Activated T-helper 1 cell treated with Interleukin-2 at 50 U/mL for 16 hours (primary cell): Measurements from ENCODE around the gene FAM72A.
"Not testable (repeated sequence)": the region's sequence is repeated elsewhere in the genome, so short reads cannot be mapped to it uniquely, and the experiment has no call there.

Experiments
- DNase-seq: peaks from one replicate; pipeline ENCODE4 v3.0.0-alpha.2; 2020; ENCODE audit warnings: low read depth

Gene FAM72A

DNA sequence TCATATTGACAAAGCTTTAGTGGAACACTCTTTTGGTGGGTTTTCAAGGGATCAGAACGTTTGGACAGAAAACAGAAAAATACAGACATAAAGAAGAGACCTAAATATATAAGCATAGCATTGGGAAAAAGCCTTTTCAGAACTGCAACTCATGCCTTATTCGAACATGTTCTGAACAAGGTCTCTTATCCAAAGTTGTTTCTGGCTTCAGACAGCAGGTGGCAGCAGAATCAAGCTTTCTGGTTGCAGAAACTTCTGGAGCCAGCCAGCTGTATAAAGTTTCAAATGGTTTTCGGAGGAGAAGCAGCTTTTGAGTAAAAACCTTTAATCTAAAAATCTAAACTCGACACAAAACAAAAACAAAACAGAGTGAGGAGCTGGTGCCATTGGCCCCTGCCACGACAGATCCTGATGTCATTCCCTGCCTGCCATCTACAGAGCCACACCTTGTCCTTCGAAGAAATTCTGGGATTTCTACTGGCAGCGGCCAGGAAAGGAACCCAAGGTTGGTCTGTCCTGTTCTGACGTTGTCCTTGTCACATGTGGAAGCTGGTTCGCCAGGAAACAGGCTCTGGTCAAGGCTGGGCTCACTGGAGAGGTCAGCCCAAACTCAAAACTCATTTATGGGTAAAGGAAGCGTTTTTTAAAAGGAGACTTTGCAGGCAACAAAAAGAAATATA lies 35.1 kb downstream of the FAM72A start:
- not testable (repeated sequence) for DNase-seq

DNA sequence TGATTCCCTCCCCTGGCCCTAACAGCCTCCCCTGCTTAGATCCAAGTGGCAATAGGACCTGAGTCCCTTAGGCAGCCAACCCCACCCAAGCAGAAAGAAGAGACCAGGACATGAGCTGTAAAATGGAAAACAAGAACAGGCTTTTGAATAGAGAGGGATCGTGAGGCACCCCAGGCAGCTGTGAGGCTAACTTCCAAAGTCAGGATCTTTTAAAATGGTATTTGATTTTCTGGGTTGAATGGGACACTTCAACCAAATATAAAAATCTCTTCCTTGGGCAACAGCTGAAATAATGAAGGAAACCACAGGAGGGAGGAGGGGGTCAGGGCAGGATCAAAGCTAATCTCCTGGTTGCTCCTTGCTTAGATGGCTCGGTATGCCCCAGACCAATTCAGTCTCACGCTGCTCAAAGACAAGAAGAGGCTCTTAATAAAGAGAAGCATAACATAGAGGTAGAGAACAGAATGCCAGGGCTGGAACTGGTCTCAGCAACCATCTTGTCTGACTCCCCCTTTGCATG lies 56.8 kb downstream of the FAM72A start:
- no peak for DNase-seq

DNA sequence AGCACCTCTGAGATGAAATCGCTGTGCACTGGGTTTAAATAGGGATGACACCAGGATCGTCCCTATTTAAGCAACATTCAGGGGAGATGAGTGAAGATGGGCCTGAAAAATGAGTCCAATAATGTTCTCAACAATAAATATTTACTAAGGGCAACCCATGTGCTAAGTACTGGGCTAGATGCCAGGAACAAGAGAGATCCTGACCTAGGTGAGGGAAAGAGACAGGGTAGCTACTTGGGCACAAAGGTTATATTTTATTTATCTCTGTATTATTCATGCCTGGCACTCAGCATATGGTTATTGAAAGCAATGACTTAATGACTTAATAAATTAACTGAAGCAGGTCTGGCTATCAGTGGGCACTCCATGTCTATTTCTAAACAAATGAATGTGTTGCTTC lies 58.0 kb downstream of the FAM72A start:
- DNase-seq: no peak

DNA sequence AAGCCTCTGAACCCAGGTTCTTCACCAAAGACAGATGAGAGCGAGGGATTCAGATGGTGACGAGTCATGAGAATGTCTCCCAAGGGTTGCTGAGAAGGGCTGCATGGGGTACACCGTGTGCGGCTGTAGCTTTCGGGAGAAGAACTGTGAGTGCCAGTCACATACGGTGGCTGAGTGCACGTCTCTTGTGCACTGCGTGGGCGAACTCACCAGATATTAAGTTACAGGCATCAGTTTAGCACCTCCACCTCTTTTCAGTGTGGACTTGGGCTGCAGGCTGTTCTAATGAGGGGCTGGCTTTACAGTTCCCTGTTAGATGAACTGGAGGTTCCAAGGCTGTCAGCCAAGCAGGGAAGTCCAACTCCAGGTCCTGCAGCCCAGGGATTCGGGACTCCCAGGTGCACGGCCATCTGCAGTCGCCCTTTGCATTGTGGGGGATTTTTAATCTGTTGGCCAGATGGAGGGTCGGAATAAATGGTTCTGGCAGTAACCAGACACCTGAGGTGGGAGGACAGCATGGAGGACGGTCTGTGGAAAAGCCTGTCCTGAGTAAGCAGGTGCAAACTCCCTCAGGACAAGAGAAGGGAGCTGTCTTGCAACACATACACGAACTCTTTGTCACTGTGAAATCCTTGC lies 59.0 kb downstream of the FAM72A start:
- DNase-seq: no peak

DNA sequence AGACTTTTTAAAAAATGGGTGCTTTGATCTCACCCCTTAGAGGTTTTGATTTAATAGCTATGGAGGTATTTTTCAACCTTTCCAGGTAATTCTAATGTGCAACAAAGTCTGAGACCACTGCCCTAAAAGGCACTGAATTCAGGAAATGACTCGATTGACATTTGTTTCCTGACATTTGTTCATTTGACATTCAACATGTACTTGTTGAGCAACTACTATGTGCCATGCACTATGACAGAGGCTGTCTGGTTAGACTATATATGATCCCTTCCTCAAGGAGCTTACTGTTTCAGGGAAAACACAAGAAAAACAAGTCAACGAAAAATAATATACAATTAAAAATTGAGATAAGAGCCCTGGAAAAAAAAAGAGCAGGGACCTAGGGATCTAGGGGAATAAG lies 59.9 kb downstream of the FAM72A start:
- DNase-seq: no peak

DNA sequence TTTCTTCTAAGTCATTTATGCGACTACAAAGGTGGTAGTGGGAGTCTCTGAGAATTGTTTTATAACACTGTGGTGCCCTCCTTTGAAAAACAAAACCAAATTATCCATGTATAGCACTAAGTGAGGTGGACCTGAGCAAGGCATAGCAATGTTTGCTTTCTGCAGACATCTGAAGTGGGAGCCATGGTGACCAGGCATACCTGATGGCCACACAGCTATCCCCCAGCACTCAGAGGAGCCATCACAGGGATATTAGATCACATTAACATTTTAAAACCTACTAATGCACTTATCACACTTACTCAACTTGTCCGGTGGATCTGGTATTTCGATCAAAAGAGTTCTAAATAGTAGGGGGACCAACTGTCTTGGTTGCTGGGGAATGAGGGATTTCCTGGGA lies 60.6 kb downstream of the FAM72A start:
- DNase-seq: no peak

DNA sequence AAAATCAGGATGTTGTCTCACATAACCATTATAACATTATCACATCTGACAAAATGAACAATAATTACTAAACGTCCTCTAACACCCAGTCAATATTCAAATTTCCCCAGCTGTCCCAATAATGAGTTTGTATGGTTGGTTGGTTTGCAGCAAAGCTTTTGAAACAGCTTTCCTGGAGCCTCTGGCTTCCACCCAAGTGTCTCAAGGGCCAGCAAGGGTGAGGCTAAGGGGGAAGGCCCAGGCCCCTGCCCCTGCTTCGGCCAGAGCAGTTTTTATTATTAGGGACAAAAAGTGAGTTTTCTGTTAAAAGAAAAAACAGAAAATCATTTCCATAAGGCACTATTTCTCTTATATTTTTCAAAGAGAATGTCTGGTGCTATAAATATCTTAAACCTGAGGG lies 66.4 kb downstream of the FAM72A start:
- no peak for DNase-seq
